Chondrocyte (in vitro differentiated cells): Measurements from ENCODE around the gene NACC2. TPM values are rescaled to one million over a fixed set of nuclear protein-coding genes. Genes with fewer than 3 reads are reported as not detected.

Experiments
- DNase-seq: peaks from one replicate; pipeline ENCODE4 v3.0.0; 2021; ENCODE audit warnings: mixed read lengths, low spot score
- H3K27ac Mint-ChIP-seq: one replicate; pipeline ENCODE4 v1.8.0; 2021; ENCODE audit warnings: mild to moderate bottlenecking, moderate library complexity, mixed read lengths; ENCODE audit not compliant: unreplicated experiment
- H3K27me3 Mint-ChIP-seq: 2 replicates; pipeline ENCODE4 v1.8.0; 2021; ENCODE audit warnings: low read depth, mixed read lengths
- H3K36me3 Mint-ChIP-seq: 2 replicates; pipeline ENCODE4 v1.8.0; 2021; ENCODE audit warnings: low read depth, mixed read lengths
- H3K4me1 Mint-ChIP-seq: 2 replicates; pipeline ENCODE4 v1.8.0; 2021; ENCODE audit warnings: low read depth, mild to moderate bottlenecking, mixed read lengths
- H3K4me3 Mint-ChIP-seq: one replicate; pipeline ENCODE4 v1.8.0; 2021; ENCODE audit warnings: mild to moderate bottlenecking, moderate library complexity, mixed read lengths; ENCODE audit not compliant: unreplicated experiment
- H3K9me3 Mint-ChIP-seq: 2 replicates; pipeline ENCODE4 v1.8.0; 2021; ENCODE audit warnings: low read depth, mixed read lengths
- CTCF ChIP-seq: fragments of 200-600 bp; sonication (generic); IDR thresholded peaks from 2 replicates; pipeline ENCODE4 v1.5.0; 2021; ENCODE audit warnings: antibody characterized with exemption, mild to moderate bottlenecking, moderate library complexity
- total RNA-seq: library from RNA; stranded (reverse); gene quantifications from 3 replicates; pipeline ENCODE4 v1.2.1, GENCODE V29; 2021

Gene NACC2
- total RNA-seq, 1 donor from 2014 or later = 51.0 TPM

GRCh38 chr9:136016572-136017288, 78.4 kb downstream of the NACC2 start:
- Mint-ChIP-seq H3K27ac (no peak overlapping the region), H3K4me1 (peaks cover 10% of the 10 kb centered on the region), H3K27me3 (no peaks in the 10 kb centered on the region), H3K36me3 (peaks cover 5% of the 10 kb centered on the region), H3K4me3 (no peak overlapping the region), H3K9me3 (no peaks in the 10 kb centered on the region)
- TF ChIP-seq CTCF = peak; percentile 14
- DNase-seq = no peak

- H3K4me3 Mint-ChIP-seq = no peak overlapping the region
- peaks cover 8% of the 10 kb centered on the region for H3K4me1 Mint-ChIP-seq
- H3K27ac Mint-ChIP-seq = no peak overlapping the region
- DNase-seq = peak; percentile 77
- no peaks in the 10 kb centered on the region for H3K27me3 Mint-ChIP-seq
- H3K9me3 Mint-ChIP-seq = no peaks in the 10 kb centered on the region
- peaks cover 1% of the 10 kb centered on the region for H3K36me3 Mint-ChIP-seq
- TF ChIP-seq CTCF = no peak
Observed at GRCh38 chr9:136015656-136016571, 79.2 kb downstream of the NACC2 start.

- peaks cover 1% of the 10 kb centered on the region for H3K36me3 Mint-ChIP-seq
- DNase-seq = peak; percentile 83
- H3K4me1 Mint-ChIP-seq = peaks cover 8% of the 10 kb centered on the region
- no peak overlapping the region for H3K27ac Mint-ChIP-seq
- TF ChIP-seq CTCF = no peak
- no peaks in the 10 kb centered on the region for H3K9me3 Mint-ChIP-seq
- H3K4me3 Mint-ChIP-seq = no peak overlapping the region
- H3K27me3 Mint-ChIP-seq = no peaks in the 10 kb centered on the region
Observed at GRCh38 chr9:136014924-136015633, 80.0 kb downstream of the NACC2 start.

GRCh38 chr9:136014147-136014923, 80.8 kb downstream of the NACC2 start:
- Mint-ChIP-seq H3K9me3 (no peaks in the 10 kb centered on the region), H3K4me1 (peaks cover 8% of the 10 kb centered on the region), H3K36me3 (peaks cover 1% of the 10 kb centered on the region), H3K27me3 (no peaks in the 10 kb centered on the region), H3K4me3 (no peak overlapping the region), H3K27ac (no peak overlapping the region)
- DNase-seq = peak; percentile 67
- TF ChIP-seq CTCF = no peak
